K562 (cell line): ENCODE results near the gene LRRC37A2. TPM values are rescaled to one million over a fixed set of nuclear protein-coding genes. Genes with fewer than 3 reads are reported as not detected.
"Not testable (repeated sequence)": the region's sequence is repeated elsewhere in the genome, so short reads cannot be mapped to it uniquely, and the experiment has no call there.

Experiments used
- ATAC-seq: fragments of 200-7000 bp; cut with Tn5 transposase; 3 replicates; pipeline ENCODE4 v1.9.1; 2020; ENCODE audit warnings: moderate library complexity
- Bru-seq: library from RNA; stranded (reverse); fragments of 400-500 nt; gene quantifications from one replicate; lab custom pipeline; 2021; lab: Mats Ljungman, UMichigan
- BruChase-seq, 2 experiments: library from RNA; stranded (reverse); fragments of 400-500 nt; gene quantifications; one replicate each; lab custom pipeline; 2021; lab: Mats Ljungman, UMichigan
- BruUV-seq: library from RNA; stranded (reverse); fragments of 400-500 nt; replicated peaks from 2 replicates; lab custom pipeline; 2021; lab: Mats Ljungman, UMichigan
- CTCF ChIA-PET: fragments of 300-600 bp; formaldehyde crosslinking; extraction: SDS; loops from one replicate; lab custom pipeline; 2021; ENCODE audit warnings: low intra/inter-chr PET ratio; lab: Yijun Ruan, JAX
- POLR2A ChIA-PET: fragments of 300-600, 350-650 bp; sonication (Branson Sonifier 250); formaldehyde crosslinking; extraction: SDS; loops from one replicate; lab custom pipeline; 2021; ENCODE audit warnings: antibody characterized with exemption, inconsistent platforms; lab: Yijun Ruan, JAX
- DNase-seq, 4 experiments: peaks; one replicate each; pipeline versions ENCODE4 v3.0.0 to v3.0.0-alpha.2; 2011 to 2018; ENCODE audit warnings: low spot score in 3 of 4, mixed read lengths in 3 of 4; ENCODE audit errors: extremely low read depth in 1 of 4
- FAIRE-seq: peaks from 2 replicates; lab custom pipeline; 2011; peaks lifted over from hg19 to GRCh38; lab: Jason Lieb, UNC
- H2AFZ ChIP-seq: 2 replicates; pipeline ENCODE4 v1.6.0; 2011; ENCODE audit warnings: low read depth, low read length, control low read depth, inconsistent platforms
- H3K27ac ChIP-seq: fragments of 200-600 bp; 3 replicates; pipeline ENCODE4 v1.8.0; 2011; ENCODE audit warnings: low read depth, mild to moderate bottlenecking, control low read depth, inconsistent platforms, low read length, moderate library complexity, mixed read lengths; ENCODE audit errors: extremely low read depth
- H3K27me3 ChIP-seq, 2 experiments: fragments of 300-600 bp in 1 of 2; 2 replicates in 1 of 2; 3 replicates in 1 of 2; pipeline versions ENCODE4 v1.6.0 to v1.8.0; 2011; ENCODE audit warnings: inconsistent platforms in 2 of 2, low read length in 2 of 2, mild to moderate bottlenecking in 1 of 2, mixed read lengths in 1 of 2, moderate library complexity in 1 of 2; ENCODE audit not compliant: control insufficient read depth in 2 of 2, insufficient read depth in 2 of 2
- H3K36me3 ChIP-seq: fragments of 300-600 bp; 3 replicates; pipeline ENCODE4 v1.8.0; 2011; ENCODE audit warnings: mild to moderate bottlenecking, low read length, inconsistent platforms; ENCODE audit not compliant: control insufficient read depth, insufficient read depth
- H3K4me1 ChIP-seq, 2 experiments: fragments of 200-600 bp in 1 of 2; replicated peaks in 1 of 2; 2 replicates in 1 of 2; 3 replicates in 1 of 2; pipeline versions ENCODE4 v1.5.1 to v1.8.0; 2011; ENCODE audit warnings: inconsistent platforms in 2 of 2, low read length in 2 of 2, mild to moderate bottlenecking in 1 of 2, mixed read lengths in 1 of 2, moderate library complexity in 1 of 2; ENCODE audit not compliant: control insufficient read depth in 2 of 2, insufficient read depth in 2 of 2
- H3K4me2 ChIP-seq: 2 replicates; pipeline ENCODE4 v1.6.1; 2011; ENCODE audit warnings: low read length, control low read depth, inconsistent platforms, mixed read lengths; ENCODE audit not compliant: insufficient read depth
- H3K4me3 ChIP-seq: fragments of 200-600 bp; sonication (generic), shearing (Covaris generic); 2 replicates; pipeline ENCODE4 v1.5.1; 2016; ENCODE audit warnings: control low read depth, inconsistent platforms
- H3K79me2 ChIP-seq: fragments of 200-600 bp; 3 replicates; pipeline ENCODE4 v1.8.0; 2011; ENCODE audit warnings: low read length, inconsistent platforms; ENCODE audit not compliant: control insufficient read depth, insufficient read depth
- H3K9ac ChIP-seq, 2 experiments: 2 replicates each; pipeline versions ENCODE4 v1.6.0 to v1.6.1; 2011; ENCODE audit warnings: low read depth in 2 of 2, low read length in 2 of 2, control low read depth in 1 of 2, inconsistent platforms in 1 of 2, mild to moderate bottlenecking in 1 of 2, mixed read lengths in 1 of 2; ENCODE audit not compliant: insufficient read depth in 1 of 2
- H3K9me1 ChIP-seq: one replicate; pipeline ENCODE4 v1.6.0; 2011; ENCODE audit warnings: inconsistent platforms, mild to moderate bottlenecking, low read length, moderate library complexity; ENCODE audit not compliant: control insufficient read depth, insufficient read depth
- H3K9me3 ChIP-seq: replicated peaks from 2 replicates; pipeline ENCODE4 v1.5.1; 2011; ENCODE audit warnings: low read depth, low read length, inconsistent platforms; ENCODE audit not compliant: control insufficient read depth, insufficient read depth
- H4K20me1 ChIP-seq: replicated peaks from 2 replicates; pipeline ENCODE4 v1.6.1; 2011; ENCODE audit warnings: low read length, inconsistent platforms, mixed read lengths; ENCODE audit not compliant: control insufficient read depth, insufficient read depth
- WGBS: fragments of 100-300 bp; shearing (Covaris generic); methylation state at CpG from one replicate; pipeline ENCODE4 v1.1.6; 2016; ENCODE audit warnings: low coverage, mixed read lengths; ENCODE audit not compliant: insufficient coverage; ENCODE audit errors: missing lambda C conversion rate; 5-methylcytosine and 5-hydroxymethylcytosine counted together
- in situ Hi-C: fragments of 300-500 bp; cut with MboI; formaldehyde crosslinking; loops from 4 replicates; pipeline ENCODE4 v1.15.0; 2018; ENCODE audit warnings: inconsistent platforms, mixed read lengths
- intact Hi-C: fragments of 100-400 bp; cut with micrococcal nuclease; formaldehyde crosslinking; loops from 2 replicates; pipeline ENCODE4 v1.14.2; 2022
- long read RNA-seq, 3 experiments: library from polyadenylated mRNA in 2 of 3; library from RNA in 1 of 3; unstranded in 2 of 3; stranded (forward) in 1 of 3; transcript quantifications; one replicate each; pipeline ENCODE4 v2.0.0, GENCODE V29; 2019 to 2022
- polyA minus RNA-seq, 3 experiments: library from RNA; depleted of rRNA, polyadenylated mRNA; stranded (reverse); fragments of >200 nt; gene quantifications; 2 replicates each; pipeline ENCODE4 v1.2.3, GENCODE V29; 2011
- polyA plus RNA-seq, 8 experiments: library from polyadenylated mRNA; depleted of rRNA in 4 of 8; stranded (reverse) in 5 of 8; unstranded in 3 of 8; fragments of >200 nt; fragmentation: Nextera tagmentation in 2 of 8; fragmentation: Illumina TruSeq in 1 of 8; extraction: Ambion mirVana in 2 of 8; extraction: Trizol in 1 of 8; gene quantifications; 2 replicates each; pipeline versions ENCODE4 v1.2.1 to v1.2.3, GENCODE V29; 2011 to 2014; ENCODE audit warnings: inconsistent platforms in 1 of 8, missing spikeins in 1 of 8
- total RNA-seq, 7 experiments: library from RNA; depleted of rRNA in 6 of 7; stranded (reverse); fragments of >200 nt in 6 of 7; fragmentation: Illumina TruSeq in 2 of 7; extraction: Trizol in 2 of 7; gene quantifications; 2 replicates each; pipeline versions ENCODE4 v1.2.1 to v1.2.3, GENCODE V29; 2011 to 2021; ENCODE audit warnings: low replicate concordance in 1 of 7

The LRRC37A2 gene
- 27.0 and 57.9 TPM in 2 replicates for total RNA-seq (2011; cell fraction: chromatin; rRNA removed; ENCODE audit: low replicate concordance)
- 15.3 and 18.0 TPM in 2 replicates for total RNA-seq (2011; cell fraction: nucleolus; rRNA removed)
- total RNA-seq (2011; cell fraction: nucleoplasm; rRNA removed): 28.5 and 39.2 TPM in 2 replicates
- 4.1 TPM in 2 replicates for total RNA-seq (2014; rRNA removed)
- 4.3 and 4.5 TPM in 2 replicates for total RNA-seq (2014; rRNA removed; fragmentation: Illumina TruSeq; extraction: Trizol)
- total RNA-seq (2015; rRNA removed; fragmentation: Illumina TruSeq; extraction: Trizol): 5.3 and 5.7 TPM in 2 replicates
- 4.4 and 4.7 TPM in 2 replicates for total RNA-seq (2021)
- polyA plus RNA-seq (2011; rRNA removed): 6.3 and 6.6 TPM in 2 replicates
- 2.0 and 3.0 TPM in 2 replicates for polyA plus RNA-seq (2011; cell fraction: cytosol; rRNA removed)
- 14.7 and 18.1 TPM in 2 replicates for polyA plus RNA-seq (2011; cell fraction: nucleus; rRNA removed)
- 6.8 and 12.3 TPM in 2 replicates for polyA plus RNA-seq (2012)
- 4.8 and 6.3 TPM in 2 replicates for polyA plus RNA-seq (2014; fragmentation: Illumina TruSeq; extraction: Trizol)
- 1 to 10 TPM; 2.9 to 3.2 TPM for polyA plus RNA-seq (2014; fragmentation: Nextera tagmentation; extraction: Ambion mirVana)
- 3.4 and 5.6 TPM in 2 replicates for polyA plus RNA-seq (2014; rRNA removed)
- polyA minus RNA-seq (2011; rRNA and poly(A)+ RNA removed): 10.2 and 16.5 TPM in 2 replicates
- 0.86 and 2.3 TPM in 2 replicates for polyA minus RNA-seq (2011; cell fraction: cytosol; rRNA and poly(A)+ RNA removed)
- 9.2 and 16.2 TPM in 2 replicates for polyA minus RNA-seq (2011; cell fraction: nucleus; rRNA and poly(A)+ RNA removed)
- Bru-seq, nascent RNA: percentile 58 among the genes with signal in this experiment
- BruChase-seq, experiment 1, labeled RNA remaining after a 2-hour chase: percentile 76 among the genes with signal in this experiment
- BruChase-seq, experiment 2, labeled RNA remaining after a 6-hour chase: percentile 75 among the genes with signal in this experiment
- long read RNA-seq, experiment 1, partial matches to known transcripts: 6 of 17 reads
- long read RNA-seq, experiment 1, other reads (novel, unspliced or antisense): 9 of 17 reads
- long read RNA-seq, experiment 2, partial matches to known transcripts: 1 of 2 reads
- long read RNA-seq, experiment 2, other reads (novel, unspliced or antisense): 0 of 2 reads
- long read RNA-seq, experiment 3, partial matches to known transcripts: 0 of 3 reads
- long read RNA-seq, experiment 3, other reads (novel, unspliced or antisense): 1 of 3 reads

DNA sequence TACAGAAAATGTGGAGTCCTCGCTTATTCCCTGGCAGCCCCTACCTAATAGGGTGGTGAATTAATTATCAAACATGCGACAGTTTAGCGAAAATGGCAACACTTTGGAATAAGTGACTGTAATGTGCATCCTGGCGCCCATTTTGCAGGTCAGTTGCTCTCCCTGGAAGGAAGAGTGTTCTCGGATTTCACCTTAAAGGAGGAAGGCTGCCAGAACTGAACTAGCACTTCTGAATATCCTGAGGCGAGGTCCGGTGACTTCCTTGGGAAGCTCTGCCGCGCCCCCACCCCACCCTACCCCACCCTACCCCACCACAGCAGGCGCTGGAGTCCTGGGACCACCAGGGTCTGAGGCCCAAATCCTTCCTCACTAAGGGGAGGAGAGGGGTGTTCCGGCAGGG lies at the start of gene LRRC37A2:
TSS of gene LRRC37A2 (plus strand) at position 301 of the 400 bp plus-strand sequence. CDS start 245 bp downstream, outside the sequence.
- H3K9me3 ChIP-seq, BruUV-seq, CTCF ChIA-PET, H3K36me3 ChIP-seq, H2AFZ ChIP-seq, intact Hi-C loops, POLR2A ChIA-PET, H3K9ac ChIP-seq, H3K27ac ChIP-seq, H4K20me1 ChIP-seq, DNase-seq, ATAC-seq, H3K4me1 ChIP-seq, FAIRE-seq, H3K27me3 ChIP-seq, H3K4me3 ChIP-seq, H3K9me1 ChIP-seq, H3K4me2 ChIP-seq, H3K79me2 ChIP-seq: not testable (repeated sequence)
- WGBS: no CpG with 5 or more reads among the region's 11 CpGs
- in situ Hi-C loops: loop anchor here (10.0 to 25.0 kb wide), 2 partner anchors 503 to 1075 kb away; partner anchors contain the start of gene ARHGAP27

DNA sequence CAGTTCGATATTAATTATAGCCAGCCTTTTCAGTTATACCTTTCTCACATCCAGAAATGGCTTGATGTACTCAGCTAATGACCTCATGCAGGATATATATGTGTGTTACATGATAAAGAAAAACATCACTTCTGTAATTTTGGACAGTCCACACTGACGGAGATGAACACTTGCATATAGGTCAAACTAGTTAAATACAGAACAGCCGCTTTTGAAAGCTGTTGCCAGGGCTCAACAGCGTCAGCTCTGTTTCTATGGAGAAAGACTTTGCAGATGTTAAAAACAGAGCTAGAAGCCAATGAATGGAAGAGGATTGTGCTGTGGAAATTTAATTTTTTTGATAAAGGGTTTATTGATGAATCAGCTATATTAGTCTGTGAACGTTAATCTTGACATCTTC lies 44.6 kb upstream of the LRRC37A2 start:
- H3K9ac ChIP-seq, H3K4me3 ChIP-seq, H3K27me3 ChIP-seq, H3K36me3 ChIP-seq, in situ Hi-C loops, H3K9me1 ChIP-seq, H3K79me2 ChIP-seq, POLR2A ChIA-PET, H3K9me3 ChIP-seq, H4K20me1 ChIP-seq, H2AFZ ChIP-seq, intact Hi-C loops, H3K27ac ChIP-seq, ATAC-seq, FAIRE-seq, DNase-seq, BruUV-seq, H3K4me2 ChIP-seq, H3K4me1 ChIP-seq, CTCF ChIA-PET: not testable (repeated sequence)
- WGBS: no CpG with 5 or more reads among the region's 5 CpGs

DNA sequence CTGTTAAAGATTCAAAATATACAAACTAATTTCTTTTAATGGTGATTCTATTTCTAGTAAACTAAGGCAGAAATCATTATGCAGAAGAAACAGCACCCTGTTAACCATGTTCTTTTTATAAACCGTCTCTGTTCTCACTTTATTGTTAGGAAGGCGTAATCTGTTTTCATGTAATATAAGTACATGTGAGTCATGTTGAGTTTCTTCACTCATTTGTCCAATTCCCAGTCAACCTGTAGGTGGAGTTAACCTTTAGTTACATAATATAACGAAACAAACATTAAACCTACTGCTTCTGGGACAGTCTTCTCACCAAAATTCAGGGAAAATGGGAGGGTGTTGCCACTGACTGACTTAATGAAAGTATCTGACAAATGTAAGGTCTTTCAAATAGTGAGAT lies 37.8 kb upstream of the LRRC37A2 start:
- H4K20me1 ChIP-seq, H3K4me3 ChIP-seq, intact Hi-C loops, H3K4me2 ChIP-seq, H3K9me1 ChIP-seq, H3K27me3 ChIP-seq, CTCF ChIA-PET, POLR2A ChIA-PET, H3K36me3 ChIP-seq, H3K27ac ChIP-seq, H3K9ac ChIP-seq, BruUV-seq, in situ Hi-C loops, DNase-seq, H3K4me1 ChIP-seq, H2AFZ ChIP-seq, H3K9me3 ChIP-seq, H3K79me2 ChIP-seq, ATAC-seq: not testable (repeated sequence)
- FAIRE-seq: peak; percentile 49
- WGBS: no CpG with 5 or more reads among the region's 3 CpGs
